Inflammatory macrophage treated with lipopolysaccharide for 4 hours (primary cell): ENCODE measurements around the gene ARID3A.

Experiments
- DNase-seq: peaks from one replicate; pipeline ENCODE4 v3.0.0-alpha.2; 2020

The ARID3A gene

DNA sequence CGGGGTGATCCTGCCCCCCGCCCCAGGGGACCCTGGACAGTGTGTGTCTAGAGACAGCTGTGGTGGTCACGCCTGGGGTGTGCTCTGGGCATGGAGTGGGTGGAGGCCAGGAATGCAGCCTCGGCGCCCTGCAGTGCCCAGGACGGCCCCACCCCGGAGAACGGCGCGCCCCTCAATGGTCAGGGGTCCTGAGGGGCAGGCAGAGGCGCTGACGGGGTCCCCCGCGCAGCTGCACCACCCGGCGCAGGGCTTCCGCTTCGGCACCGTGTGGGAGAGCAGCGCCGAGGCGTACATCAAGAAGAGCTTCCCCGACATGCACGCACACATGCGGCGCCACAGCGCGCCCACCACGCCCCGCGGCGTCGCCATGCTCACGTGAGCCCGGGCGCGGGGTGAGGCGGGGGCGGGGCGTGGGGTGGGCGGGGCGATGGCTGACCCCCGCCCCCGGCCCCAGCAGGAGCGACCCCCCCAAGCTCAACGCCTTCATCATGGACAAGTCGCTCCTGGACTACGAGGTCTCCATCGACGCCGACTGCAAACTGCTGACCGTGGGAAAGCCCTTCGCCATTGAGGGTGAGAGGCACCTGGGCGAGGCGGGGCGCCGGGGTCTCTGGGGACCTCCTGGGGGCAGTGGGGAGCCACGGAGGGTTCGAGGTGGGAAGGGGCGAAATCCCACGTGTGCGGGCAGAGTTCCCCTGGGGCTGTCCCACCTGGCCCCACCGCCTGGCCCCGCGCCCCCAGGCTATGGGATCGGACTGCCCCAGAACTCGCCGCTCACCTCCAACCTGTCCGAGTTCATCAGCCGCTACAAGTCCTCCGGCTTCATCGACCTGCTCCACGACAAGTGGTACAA is 81.8 kb downstream of the ARID3A start:
- DNase-seq = no peak

GRCh38 chr19:1008268-1009040 is 82.6 kb downstream of the ARID3A start:
- DNase-seq = no peak

DNA sequence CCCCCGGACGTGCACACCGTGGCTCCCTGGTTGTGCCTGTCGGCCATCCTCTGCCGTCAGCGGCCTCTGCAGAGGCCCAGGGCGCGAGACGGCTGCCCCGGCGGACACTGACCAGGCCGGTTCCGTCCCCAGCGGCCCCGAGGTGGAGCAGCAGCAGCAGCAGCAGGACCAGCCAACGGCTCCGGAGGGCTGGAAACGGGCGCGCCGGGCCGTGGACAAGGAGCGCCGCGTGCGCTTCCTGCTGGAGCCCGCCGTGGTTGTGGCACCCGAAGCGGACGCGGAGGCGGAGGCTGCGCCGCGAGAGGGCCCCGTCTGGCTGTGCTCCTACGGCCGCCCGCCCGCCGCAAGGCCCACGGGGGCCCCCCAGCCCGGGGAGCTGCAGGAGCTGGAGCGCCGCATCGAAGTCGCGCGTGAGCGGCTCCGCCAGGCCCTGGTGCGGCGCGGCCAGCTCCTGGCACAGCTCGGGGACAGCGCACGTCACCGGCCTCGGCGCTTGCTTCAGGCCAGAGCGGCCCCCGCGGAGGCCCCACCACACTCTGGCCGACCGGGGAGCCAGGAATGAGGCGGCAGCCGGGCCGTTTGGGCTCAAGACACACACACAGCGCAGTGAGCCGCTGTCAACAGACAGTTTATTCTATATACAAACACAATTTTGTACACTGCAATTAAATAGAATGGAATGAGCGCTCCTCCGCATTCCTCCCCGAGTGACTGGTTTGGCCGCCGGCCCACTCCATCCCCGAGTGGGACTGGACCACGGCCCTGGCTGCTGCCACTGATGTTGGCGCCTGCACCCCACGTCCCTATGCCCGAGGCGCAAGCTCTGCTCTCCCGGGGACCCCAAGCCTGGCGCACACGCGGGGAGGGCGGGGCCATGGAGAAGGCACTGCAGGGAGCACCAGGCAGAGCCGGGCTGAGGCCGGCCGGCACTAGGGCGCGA is 83.5 kb downstream of the ARID3A start:
- DNase-seq = no peak

DNA sequence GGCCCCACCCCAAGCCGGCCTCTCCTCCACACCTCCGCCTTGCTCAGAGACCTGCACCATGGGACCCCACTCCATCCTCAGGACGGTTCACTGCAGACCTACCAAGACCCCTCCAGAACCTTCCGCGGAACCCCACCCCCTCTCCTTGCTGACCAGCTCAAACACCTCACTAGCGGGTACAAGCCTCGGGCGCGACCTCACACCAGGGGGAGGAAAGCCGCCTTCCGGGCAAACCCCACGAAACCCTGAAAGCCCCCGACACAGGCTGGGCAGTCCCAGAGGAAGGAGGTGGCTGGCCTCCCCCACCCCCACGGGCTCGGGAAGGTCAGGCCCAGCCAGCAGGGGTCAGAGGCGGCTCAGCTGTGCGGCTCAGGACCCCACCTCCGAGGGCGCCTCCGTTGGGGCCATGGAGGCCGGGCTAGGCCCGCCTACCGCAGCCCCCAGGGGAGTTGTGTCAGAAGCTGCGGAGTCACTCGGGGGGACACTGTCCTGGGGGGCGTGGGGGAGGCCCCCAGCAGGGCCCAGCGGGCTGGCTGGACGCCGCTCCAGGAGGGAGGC is 84.2 kb downstream of the ARID3A start:
- DNase-seq = no peak

- no peak for DNase-seq
Measured at GRCh38 chr19:1010586-1011510, 85.0 kb downstream of the ARID3A start.

GRCh38 chr19:1011831-1012333 is 86.0 kb downstream of the ARID3A start:
- DNase-seq = no peak

GRCh38 chr19:1012334-1012733 is 86.5 kb downstream of the ARID3A start:
- DNase-seq = no peak

DNA sequence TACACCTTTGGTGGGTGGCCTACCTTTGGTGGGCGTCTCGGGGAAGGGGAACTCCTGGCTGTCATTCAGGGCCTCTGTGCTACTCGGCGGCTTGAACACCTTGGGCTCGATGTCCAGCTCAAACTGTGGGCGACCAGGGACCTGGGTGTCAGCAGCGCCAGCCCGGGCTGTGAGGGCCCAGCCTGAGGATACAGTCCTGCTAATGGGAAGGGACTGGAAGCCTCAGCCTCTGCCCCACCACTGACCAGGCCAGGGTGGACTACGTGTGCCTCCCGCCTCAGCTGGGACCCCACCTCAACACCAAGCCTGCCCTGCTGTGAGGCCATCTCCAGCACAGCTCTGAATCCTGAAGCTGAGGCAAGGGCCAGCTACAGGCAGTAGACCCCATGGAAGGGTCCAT is 87.4 kb downstream of the ARID3A start:
- DNase-seq = no peak

- no peak for DNase-seq
Measured at GRCh38 chr19:1014161-1015060, 88.6 kb downstream of the ARID3A start.

GRCh38 chr19:1015061-1015781 is 89.4 kb downstream of the ARID3A start:
- DNase-seq = no peak

DNA sequence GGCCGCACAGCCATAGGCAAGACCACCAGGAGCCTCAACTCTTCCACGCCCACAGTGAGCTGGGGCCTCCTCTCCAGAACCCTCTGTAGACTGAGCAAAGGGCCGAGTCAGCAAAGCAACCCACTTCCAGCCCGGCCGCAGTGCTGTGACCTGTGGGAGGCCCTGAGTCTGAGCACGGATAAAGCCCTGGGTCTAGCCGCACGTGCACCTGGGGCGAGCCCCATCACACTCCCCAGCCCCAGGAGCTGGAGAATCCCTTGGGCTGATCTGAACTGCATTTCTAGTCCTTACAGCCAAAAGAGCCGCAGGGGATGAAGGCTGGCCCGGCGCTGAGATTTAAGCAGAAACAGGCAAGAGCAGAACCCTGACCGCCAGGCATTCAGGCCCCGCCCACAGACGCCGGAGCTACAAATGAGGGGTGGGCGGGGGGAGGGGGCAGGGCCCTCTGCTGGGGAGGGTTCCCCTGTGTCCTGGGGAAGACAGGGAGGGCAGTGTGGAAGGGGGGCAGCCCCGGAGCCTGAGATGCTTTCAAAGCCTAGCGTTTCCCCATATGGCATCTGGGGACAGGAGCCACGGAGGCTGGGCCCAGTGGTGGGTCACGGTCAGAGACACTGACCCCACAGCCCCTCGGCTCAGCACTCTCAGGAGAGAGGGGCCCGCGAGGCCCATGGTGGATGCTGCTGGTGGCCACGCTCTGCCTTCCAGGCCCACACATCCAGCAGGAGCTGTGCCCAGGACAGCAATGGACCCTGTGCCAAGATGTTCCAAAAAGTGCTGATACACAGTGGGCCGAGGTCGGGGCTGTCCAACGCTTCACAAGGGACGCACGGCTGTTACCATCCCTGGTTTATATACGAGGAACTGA is 90.2 kb downstream of the ARID3A start:
- no peak for DNase-seq

DNA sequence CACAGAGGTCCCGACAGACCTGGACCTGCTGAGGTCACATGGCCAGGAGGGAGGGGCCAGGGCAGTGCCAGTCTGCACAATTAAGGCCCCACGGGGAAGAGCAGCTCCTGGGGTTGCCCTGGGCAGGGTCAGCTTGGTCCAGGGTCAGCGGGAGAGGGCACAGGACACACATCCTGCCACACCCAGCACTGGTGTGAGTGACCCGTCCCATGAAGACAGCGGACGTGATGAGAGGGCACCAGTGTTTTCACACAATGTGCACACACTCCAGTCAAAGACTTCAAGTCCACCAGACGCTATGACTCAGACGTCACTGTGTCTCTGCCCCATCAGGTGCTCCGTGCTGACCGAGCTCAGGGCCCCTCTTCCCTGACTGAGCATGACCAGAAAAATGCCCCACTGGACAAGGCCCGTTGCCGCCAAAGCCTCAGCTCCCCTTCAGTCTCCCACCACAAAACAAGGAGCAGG is 90.8 kb downstream of the ARID3A start:
- no peak for DNase-seq

DNA sequence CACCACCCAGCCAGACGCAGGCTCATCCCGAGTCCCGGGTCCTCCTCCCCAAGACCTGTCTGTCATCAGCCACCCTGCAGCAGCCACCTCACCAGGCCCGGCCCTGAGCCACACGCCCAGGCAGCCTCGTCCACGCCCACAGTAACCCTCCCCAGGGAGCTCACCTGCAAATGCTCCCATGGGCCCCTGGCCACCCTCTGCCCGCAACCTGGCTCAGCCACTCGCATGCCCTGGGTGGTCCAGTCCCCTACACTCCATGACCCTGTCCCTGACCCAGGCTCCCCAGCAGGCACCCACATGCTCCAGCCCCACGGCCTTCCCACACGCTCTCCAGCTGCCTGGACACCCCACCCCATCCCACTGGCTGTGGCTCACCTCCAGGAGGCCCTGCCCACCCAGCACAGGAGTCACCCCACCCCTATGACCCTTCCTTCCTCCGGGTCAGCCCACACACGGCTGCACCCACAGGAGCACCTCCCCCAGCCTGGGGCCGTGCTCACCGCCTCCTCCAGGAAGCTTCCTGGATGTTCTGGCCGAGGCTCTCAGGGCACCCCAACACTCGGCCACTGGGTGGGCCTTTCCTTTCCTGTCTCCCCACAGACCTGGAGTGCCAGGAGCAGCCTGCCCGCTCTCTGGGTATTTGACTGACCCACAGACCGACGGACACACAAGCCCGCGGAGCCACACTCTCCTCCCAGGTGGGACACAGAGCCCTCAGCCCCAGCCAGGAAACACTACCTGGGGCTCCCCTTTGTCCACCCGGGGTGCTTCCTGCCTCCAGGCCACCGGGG is 91.5 kb downstream of the ARID3A start:
- no peak for DNase-seq

- no peak for DNase-seq
Measured at GRCh38 chr19:1017906-1018305, 92.1 kb downstream of the ARID3A start.

DNA sequence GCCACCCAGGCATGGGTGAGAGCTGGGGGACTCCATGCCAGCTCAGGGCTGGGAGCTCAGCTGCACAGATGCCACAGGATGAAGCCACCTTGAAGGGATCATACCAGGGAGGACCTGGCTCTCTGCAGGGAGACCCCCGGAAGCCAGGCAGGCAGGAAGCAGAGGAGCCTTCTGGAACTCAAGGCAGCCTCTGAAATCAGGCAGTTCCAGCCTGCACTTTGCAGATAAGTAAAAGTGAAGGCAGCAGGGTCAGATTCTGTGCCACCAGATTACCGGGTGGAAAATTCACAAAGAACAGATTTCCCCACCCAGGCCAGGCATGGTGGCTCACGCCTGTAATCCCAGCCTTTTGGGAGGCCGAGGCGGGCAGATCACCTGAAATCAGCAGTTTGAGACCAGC is 92.6 kb downstream of the ARID3A start:
- DNase-seq = no peak

DNA sequence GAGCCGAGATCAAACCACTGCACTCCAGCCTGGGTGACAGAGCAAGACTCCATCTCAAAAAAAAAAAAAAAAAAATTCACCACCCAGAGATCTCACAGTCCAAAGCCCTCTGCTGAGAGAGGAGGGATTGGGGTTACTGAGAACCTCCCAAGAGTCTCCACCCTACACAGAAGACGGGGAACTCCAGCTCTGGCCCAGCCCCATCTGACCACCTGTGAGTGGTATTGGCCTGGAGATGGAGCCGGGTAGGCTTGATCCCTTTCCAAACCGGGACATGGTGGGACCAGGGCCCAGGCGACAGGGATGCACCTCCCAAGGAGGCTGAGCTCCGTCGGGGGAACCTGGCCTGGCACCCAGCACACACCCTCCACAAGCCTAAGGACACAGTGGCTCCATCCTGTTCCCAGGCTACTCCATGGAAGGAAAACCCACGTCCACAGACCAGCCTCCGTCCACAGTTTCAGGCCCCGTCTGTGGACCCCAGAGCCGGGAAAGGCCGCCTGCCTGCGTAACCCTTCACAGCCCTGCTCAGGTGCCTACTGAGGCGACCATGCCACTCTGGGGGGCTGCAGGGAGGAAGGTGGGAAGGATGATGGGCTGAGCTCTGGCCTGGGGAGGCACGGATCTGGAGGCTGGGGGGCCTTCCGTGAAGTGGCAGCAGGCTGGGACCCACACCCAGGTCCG is 93.2 kb downstream of the ARID3A start:
- DNase-seq = no peak

DNA sequence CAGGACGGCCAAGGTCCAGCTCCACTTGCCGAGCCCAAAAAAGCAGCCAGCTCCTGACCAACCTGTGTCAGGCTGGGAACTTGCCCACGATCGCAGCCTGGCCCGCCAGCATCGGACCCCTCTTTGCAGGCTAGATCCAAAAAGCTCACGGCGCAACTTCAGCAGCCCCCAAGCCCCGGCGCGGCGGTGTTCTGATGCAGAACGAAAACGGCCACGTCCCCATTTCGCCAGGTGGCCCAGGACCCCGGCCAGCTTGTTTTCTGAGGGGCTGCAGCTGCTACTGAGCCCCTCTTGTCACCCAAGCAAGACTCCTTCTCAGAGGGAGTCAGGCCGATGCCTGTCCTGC is 93.8 kb downstream of the ARID3A start:
- DNase-seq = no peak
